Measurements from ENCODE around the gene ATOX1. TPM values are rescaled to one million over a fixed set of nuclear protein-coding genes. Genes with fewer than 3 reads are reported as not detected.

The ATOX1 gene
- total and polyA plus RNA-seq, 9 of the 15 experiments (the other 6 are each of a cell fraction or from before 2014, with no cell fraction given): 59.2 to 318 (median 86.2) TPM

- TF ChIP-seq SFPQ (IDR thresholded peaks at IDR 0.05; ENCODE audit: low read depth, low read length): no peak
- TF ChIP-seq ATF1 (CRISPR knock-in tag; IDR thresholded peaks at IDR 0.05): no peak
- TF ChIP-seq ATF1 (tag; IDR thresholded peaks at IDR 0.05): no peak
- TF ChIP-seq TAF9B (IDR thresholded peaks at IDR 0.05; ENCODE audit: partially characterized antibody): peak; percentile 78
- TF ChIP-seq TFAP4 (CRISPR knock-in tag; IDR thresholded peaks at IDR 0.05; ENCODE audit: borderline replicate concordance): peak; percentile 63
- TF ChIP-seq SOX6 (IDR thresholded peaks at IDR 0.05): 0 out of 2 replicates have a peak, but pooled peaks have one; percentile 3
- no peak for TF ChIP-seq RFX5 (IDR thresholded peaks at IDR 0.05; ENCODE audit: low read depth, low read length)
- no peak for TF ChIP-seq EGR1 (conservative IDR thresholded peaks at IDR 0.05)
- TF ChIP-seq XRCC5 (IDR thresholded peaks at IDR 0.05; ENCODE audit: low read depth, low read length): no peak
- TF ChIP-seq RBM17 (IDR thresholded peaks at IDR 0.05; ENCODE audit: borderline replicate concordance, low read depth, low read length): no peak
- 0 out of 2 replicates have a peak, but pooled peaks have one; percentile 62 for TF ChIP-seq FOXP4 (CRISPR knock-in tag; IDR thresholded peaks at IDR 0.05; ENCODE audit: borderline replicate concordance)
- peak; percentile 40; the same call in 1 of the 2 replicates for TF ChIP-seq USF2 (CRISPR knock-in tag; IDR thresholded peaks at IDR 0.05)
- no peak for TF ChIP-seq SREBF1 (IDR thresholded peaks at IDR 0.05; ENCODE audit: borderline replicate concordance, low read depth, low read length)
- no peak for TF ChIP-seq BHLHE40 (IDR thresholded peaks at IDR 0.05; ENCODE audit: low read length)
- no peak for TF ChIP-seq CBX5 (IDR thresholded peaks at IDR 0.05; ENCODE audit: borderline replicate concordance, low read depth)
- TF ChIP-seq SMAD3 (CRISPR knock-in tag; conservative IDR thresholded peaks at IDR 0.05): no peak
- no peak for TF ChIP-seq DEAF1 (CRISPR knock-in tag; IDR thresholded peaks at IDR 0.05)
- peak; percentile 67; the same call in 1 of the 2 replicates for TF ChIP-seq GATAD2B (IDR thresholded peaks at IDR 0.05; ENCODE audit: borderline replicate concordance)
- TF ChIP-seq SNIP1 (IDR thresholded peaks at IDR 0.05; ENCODE audit: low read depth): no peak
- no peak for TF ChIP-seq TRIM28 (IDR thresholded peaks at IDR 0.05)
- TF ChIP-seq ZBTB8A (IDR thresholded peaks at IDR 0.05; ENCODE audit: partially characterized antibody): no peak
Measured at GRCh38 chr5:151770383-151771258, 12.2 kb upstream of the ATOX1 start (continued).
